Stimulated activated CD8-positive, alpha-beta memory T cell treated with anti-CD3 and anti-CD28 coated beads, Interleukin-7, amount 100 ng/mL, for 24 hours (primary cell): ENCODE results near the gene FAM184A.

ENCODE experiments used
- DNase-seq: peaks from one replicate; pipeline ENCODE4 v3.0.0-alpha.2; 2020; ENCODE audit warnings: low read depth

FAM184A gene

GRCh38 chr6:119060255-119060907 is 18.1 kb downstream of the FAM184A start:
- DNase-seq = no peak

- no peak for DNase-seq
These were observed 23.4 kb downstream of the FAM184A start for GRCh38 chr6:119055069-119055468.

GRCh38 chr6:119052987-119053386 is 25.5 kb downstream of the FAM184A start:
- DNase-seq = no peak

GRCh38 chr6:119052292-119052889 is 26.1 kb downstream of the FAM184A start:
- no peak for DNase-seq

GRCh38 chr6:119044255-119044654 is 34.2 kb downstream of the FAM184A start:
- no peak for DNase-seq

GRCh38 chr6:119043783-119044182 is 34.7 kb downstream of the FAM184A start:
- DNase-seq = no peak

- no peak for DNase-seq
These were observed 35.2 kb downstream of the FAM184A start for GRCh38 chr6:119043265-119043664.

GRCh38 chr6:119040636-119041035 is 37.8 kb downstream of the FAM184A start:
- DNase-seq = no peak

GRCh38 chr6:119040229-119040628 is 38.2 kb downstream of the FAM184A start:
- DNase-seq = no peak

GRCh38 chr6:119037941-119038623 is 40.4 kb downstream of the FAM184A start:
- DNase-seq = no peak

GRCh38 chr6:119037264-119037663 is 41.2 kb downstream of the FAM184A start:
- DNase-seq = no peak

- DNase-seq = no peak
These were observed 42.4 kb downstream of the FAM184A start for GRCh38 chr6:119036081-119036480.

- DNase-seq = no peak
These were observed 43.0 kb downstream of the FAM184A start for GRCh38 chr6:119035459-119035858.

GRCh38 chr6:119034827-119035458 is 43.5 kb downstream of the FAM184A start:
- no peak for DNase-seq

- no peak for DNase-seq
These were observed 46.0 kb downstream of the FAM184A start for GRCh38 chr6:119032428-119032827.

- no peak for DNase-seq
These were observed 47.7 kb downstream of the FAM184A start for GRCh38 chr6:119030759-119031158.

- no peak for DNase-seq
These were observed 50.4 kb downstream of the FAM184A start for GRCh38 chr6:119028091-119028490.

GRCh38 chr6:119027465-119027864 is 51.0 kb downstream of the FAM184A start:
- DNase-seq = no peak

GRCh38 chr6:119026822-119027221 is 51.6 kb downstream of the FAM184A start:
- DNase-seq = no peak

- DNase-seq = no peak
These were observed 52.7 kb downstream of the FAM184A start for GRCh38 chr6:119025793-119026192.

- DNase-seq = no peak
These were observed 54.4 kb downstream of the FAM184A start for GRCh38 chr6:119024111-119024510.

- no peak for DNase-seq
These were observed 55.7 kb downstream of the FAM184A start for GRCh38 chr6:119022796-119023195.
